NCI-H2029 treated with DMSO at 0.1 percent for 48 hours (cell line): Measurements from ENCODE around the gene ARL14.
"Not testable (repeated sequence)": the region's sequence is repeated elsewhere in the genome, so short reads cannot be mapped to it uniquely, and the experiment has no call there.

Experiments used
- DNase-seq: peaks from one replicate; lab custom pipeline; 2025; lab: John Stamatoyannopoulos, UW

Gene ARL14

DNA sequence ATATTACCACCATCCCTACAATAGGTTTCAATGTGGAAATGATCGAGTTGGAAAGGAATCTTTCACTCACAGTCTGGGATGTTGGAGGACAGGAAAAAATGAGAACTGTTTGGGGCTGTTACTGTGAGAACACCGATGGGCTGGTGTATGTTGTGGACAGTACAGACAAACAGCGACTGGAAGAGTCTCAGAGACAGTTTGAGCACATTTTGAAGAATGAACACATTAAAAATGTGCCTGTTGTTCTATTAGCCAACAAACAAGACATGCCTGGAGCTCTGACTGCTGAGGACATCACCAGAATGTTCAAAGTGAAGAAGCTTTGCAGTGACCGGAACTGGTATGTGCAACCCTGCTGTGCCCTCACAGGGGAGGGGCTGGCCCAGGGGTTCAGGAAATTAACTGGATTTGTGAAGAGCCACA is 510 bp downstream of the ARL14 start:
- no peak for DNase-seq

GRCh38 chr3:160678292-160678842 is 1.4 kb downstream of the ARL14 start:
- DNase-seq: no peak

DNA sequence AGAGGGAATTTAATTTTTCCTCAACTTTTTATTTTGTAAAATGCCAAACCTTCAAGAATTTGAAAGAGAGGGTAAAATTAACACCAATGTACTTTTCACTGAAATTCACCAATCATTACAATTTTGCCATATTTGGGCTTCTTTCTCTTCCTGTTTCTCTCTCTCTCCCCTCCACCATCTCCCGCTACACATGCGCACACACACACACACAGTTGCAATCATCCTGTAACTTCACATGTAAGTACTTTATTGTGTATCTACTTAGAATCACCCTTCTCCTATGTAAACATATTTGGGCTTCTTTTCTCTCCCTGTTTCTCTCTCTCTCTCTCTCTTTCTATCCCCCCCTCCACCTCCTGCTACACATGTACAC is 7.4 kb downstream of the ARL14 start:
- no peak for DNase-seq

- no peak for DNase-seq
Observed at GRCh38 chr3:160685144-160685766, 8.3 kb downstream of the ARL14 start.

DNA sequence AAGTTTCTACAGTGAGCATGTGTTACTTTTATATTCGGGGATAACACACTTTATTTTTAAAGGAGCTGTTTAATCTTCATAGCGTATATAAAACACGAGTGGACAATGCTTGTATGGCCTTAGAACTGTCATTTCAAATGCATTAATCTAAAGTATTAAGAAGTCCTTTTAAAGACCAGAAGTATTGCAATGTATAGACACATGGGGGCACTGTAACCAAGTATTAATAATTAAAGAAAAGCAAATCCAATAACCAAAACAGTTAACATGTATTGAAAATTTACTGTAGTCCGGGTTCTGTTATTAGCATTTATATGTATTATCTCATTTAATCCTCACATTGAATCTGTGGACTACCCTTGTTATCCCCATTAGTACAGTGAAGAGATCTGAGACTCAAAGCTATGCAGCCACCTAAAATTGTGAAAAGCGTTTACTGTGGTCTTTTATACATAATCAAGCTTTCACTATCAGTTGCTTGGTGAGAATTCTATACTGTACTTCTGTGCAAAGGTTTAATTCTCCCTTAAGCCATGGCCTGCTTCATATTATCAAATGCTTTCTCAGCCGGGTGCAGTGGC is 10.1 kb downstream of the ARL14 start:
- peak; percentile 9 for DNase-seq

DNA sequence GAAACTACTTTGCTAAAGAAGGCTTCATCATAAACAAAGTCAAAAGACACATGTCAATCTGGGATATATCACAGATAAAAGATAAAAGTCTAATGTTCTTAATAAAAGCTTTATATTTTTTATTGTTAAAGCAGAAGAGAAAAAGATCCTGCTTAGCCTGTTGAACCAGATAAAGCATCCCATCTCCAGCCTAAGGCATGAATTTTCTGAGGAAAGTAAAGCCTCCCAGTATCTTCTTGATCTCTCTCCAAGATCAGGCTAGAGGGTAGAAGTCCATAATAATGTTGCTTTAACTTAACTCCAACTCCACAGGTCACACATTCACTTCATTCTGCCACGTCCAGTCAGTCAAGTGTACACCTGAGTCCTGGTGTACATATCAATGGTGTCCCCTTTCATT is 14.2 kb downstream of the ARL14 start:
- DNase-seq: no peak

- no peak for DNase-seq
Observed at GRCh38 chr3:160691962-160692361, 15.0 kb downstream of the ARL14 start.

GRCh38 chr3:160693191-160693590 is 16.2 kb downstream of the ARL14 start:
- no peak for DNase-seq

DNA sequence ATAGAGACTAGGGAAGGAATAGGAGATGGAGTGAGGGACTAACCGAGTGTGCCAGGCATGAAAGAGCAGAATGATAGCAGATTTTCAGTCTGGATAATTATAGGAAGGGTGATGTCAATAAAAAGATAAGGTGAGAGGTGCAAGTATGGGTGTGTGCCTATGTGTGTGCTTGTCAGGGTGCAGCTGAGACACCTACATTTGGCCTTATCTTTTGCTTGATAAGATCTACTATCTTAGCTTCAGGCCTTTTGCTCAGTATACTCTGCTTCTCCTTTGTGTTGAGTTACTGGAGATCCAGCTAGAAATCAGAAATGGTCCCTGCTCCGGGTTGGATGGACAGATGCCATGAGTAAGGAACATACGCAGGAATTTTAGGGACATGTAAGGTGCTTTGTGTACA is 17.4 kb downstream of the ARL14 start:
- no peak for DNase-seq

DNA sequence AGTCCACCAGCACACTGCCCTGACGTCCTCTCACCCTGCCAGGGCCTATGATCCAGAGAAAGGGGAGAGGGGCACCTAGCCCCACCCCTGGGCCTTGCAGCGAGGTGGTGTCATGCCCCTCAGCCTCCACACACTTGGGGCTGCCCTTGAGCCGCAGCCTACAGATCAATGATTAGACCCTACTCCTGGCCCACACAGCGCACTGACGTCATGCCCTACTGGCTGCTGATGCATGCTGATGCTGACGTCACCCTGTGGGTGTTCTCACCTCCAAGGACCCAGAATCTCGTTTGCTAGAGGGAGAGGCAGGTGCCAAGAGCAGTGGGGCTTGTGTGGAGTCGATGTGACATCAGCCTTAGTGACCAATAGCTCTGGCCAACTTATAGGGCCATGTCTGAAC is 18.0 kb downstream of the ARL14 start:
- DNase-seq: no peak

DNA sequence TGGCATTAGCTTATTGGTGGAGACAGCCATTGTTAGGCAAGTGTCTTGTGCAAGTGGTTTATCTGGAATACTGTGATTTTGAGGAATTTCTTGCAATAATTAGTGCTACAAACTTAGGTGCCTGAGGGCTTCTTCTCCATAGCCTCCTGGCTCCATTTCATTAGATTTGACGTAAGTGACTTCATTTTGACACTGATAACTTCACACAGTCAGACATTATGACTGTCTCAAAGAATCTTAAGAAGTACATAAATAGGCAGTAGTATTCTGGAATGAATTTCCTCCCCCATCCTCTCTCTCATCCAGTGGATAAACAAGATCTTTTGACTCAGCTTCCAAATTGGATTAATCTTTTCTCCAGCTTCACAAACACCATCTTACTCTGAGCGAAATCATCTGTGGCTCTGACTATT is 19.0 kb downstream of the ARL14 start:
- DNase-seq: no peak

DNA sequence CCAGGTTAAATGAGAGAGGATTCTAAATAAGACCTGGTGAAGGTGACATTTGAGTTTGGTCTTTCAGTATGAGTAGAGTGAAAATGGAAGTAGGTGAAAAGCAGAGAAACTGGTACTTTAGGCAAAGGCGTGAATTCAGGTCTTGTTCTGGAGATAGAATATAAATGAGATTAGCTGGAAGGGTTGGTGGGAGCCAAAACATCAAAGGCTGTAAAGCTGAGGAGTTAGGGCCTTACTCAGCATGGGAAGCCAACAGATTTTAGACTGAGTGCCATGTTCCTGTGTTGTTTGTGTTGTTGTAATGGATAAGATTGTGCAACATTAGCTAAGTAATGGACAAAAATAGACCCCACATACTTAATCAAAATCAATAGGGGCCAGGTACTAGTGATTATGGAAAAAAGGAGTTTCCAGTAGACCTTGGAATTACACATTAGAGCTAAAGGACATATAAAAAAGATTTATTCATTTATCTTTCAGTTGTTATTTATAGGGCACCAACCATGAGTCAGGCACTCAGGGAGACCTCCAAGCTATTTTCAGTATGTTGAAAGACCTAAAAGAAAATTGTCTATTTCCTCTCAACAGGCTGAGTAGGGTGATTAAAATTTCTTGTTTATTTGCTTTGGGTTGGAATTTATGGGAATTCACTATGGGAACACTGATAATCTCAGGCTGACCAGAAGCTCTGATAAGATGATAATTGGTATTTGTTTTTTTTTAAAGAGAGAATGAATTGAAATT is 20.8 kb downstream of the ARL14 start:
- DNase-seq: no peak

DNA sequence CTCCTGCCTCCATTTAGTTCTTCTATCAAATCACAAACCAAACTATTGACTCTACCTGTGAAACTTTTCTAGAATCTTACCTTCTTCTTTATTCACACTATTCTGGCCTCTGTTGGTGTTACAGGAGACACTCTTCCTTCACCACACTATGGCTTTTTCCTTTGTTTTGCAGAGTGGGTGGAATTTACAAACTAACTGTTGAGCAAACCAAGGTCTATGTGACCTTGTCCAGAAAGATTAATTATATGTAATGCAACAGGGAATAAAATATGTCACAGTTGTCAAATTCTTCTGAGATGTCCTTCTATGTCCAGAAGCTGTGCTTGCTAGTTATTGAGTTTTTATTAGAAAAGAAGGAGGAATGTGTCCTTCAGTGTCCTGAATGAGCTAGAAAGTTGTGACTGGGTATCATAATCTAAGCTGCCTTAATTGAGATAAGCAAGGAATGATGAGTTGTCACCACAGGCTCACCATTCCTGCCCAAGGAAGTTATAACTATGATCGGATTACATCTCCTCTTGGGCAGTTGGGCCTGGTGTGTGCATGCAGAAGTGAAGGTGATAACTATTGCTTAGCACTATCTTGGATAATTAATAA is 21.7 kb downstream of the ARL14 start:
- DNase-seq: no peak

DNA sequence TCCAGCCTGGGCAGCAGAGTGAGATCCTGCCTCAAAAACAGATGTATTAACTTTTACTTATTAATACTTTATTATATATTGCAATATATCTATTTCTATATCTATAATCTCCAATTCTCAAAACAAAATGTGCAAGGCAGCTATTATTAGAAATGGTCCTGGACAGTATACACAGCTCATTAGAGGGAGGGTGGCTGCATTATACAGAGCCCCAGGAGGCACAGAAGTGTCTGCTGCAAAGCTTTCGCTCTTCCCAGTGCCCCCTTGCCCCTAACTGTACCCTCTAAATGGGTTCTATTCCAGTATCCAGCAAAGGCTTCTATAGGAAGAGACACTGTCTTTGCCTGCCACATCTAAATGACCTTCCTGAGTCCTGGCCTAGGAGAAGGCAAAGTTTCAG is 24.5 kb downstream of the ARL14 start:
- DNase-seq: no peak

GRCh38 chr3:160702290-160702689 is 25.3 kb downstream of the ARL14 start:
- DNase-seq: no peak

DNA sequence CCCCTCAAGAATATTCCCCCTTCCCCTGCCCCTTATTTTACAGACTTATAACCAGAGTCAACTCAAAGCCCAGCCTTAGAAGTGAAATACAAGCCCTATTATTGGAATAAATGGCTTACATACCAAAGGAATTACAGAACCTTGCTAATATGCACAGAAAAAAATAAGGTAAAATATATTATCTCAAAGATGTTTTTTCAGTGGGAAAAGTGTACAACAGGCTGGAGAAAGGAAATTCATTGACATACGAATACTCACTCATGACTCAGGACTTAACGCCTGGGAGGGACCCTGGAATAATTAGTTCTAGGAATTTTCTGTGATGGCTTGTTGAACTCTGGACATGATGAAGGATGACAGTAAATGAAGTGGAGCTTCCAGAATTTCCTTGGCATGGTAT is 27.0 kb downstream of the ARL14 start:
- DNase-seq: no peak

DNA sequence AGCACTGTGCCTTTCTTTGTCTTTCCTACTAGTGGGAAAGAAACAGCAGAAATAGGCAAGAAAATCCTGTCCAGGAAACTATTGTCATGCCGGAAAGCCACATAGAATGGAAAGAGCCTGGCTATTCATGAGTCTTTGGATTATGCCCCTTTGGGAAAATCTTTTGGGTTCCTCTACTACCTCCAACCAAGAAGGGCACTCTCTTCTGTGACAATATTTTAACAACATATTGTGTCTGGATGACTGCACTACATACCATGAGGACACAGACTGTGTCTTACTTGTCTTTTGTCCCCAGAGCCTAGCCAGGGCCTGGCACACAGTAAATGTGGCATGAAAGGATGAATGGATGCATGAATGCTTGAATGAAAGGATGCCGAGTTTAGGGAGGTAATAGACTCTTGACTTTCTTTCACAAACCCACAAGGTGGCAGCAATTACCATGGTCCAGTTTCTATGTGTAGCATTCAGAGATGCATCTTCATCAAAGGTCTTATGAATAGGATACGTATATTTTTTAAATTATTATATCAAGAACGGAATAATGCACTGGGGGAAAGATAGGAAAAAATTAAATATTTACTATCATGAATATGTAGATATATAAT is 30.3 kb downstream of the ARL14 start:
- DNase-seq: peak; percentile 61

- no peak for DNase-seq
Observed at GRCh38 chr3:160709477-160710182, 32.7 kb downstream of the ARL14 start.

- not testable (repeated sequence) for DNase-seq
Observed at GRCh38 chr3:160713144-160713543, 36.2 kb downstream of the ARL14 start.

- DNase-seq: no peak
Observed at GRCh38 chr3:160719710-160720109, 42.8 kb downstream of the ARL14 start.

DNA sequence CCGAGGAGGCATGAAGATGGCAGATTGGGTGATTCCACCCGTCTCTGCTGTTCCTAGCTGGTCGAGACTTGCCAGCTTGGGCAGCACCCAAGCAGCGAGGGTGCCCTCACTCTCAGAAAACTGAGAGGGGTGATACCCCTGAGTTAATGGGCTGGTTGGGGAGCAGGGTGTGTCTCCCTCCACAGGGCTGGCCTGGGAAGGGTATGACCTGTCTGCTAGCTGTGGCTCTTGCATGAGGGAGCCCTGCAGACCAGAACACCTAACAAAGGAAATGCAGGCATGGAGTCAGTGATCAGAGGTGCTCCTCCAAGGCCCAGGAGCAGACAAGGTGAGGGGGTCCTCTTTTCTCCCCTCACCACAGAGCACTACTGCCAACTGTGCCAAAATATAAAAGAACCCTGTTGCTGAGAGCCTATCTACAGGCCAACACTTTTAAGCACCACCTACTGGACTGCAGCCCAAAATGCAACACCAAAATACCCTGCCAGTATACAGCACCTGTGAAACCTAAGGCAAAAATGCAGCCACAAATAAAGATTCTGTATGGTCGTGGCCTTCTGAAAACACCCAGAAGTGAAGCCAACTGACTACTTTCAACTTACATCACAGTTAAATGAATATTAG is 43.3 kb downstream of the ARL14 start:
- DNase-seq: no peak
